HG03139 (cell line): Measurements from ENCODE around the gene MPG.
A peak's percentile ranks its signal among the peaks of the same experiment; 100 is the strongest.

ENCODE experiments used
- ATAC-seq: cut with Tn5 transposase; IDR thresholded peaks from one replicate; pipeline ENCODE4 v1.9.1; 2021; ENCODE audit not compliant: unreplicated experiment

MPG gene

DNA sequence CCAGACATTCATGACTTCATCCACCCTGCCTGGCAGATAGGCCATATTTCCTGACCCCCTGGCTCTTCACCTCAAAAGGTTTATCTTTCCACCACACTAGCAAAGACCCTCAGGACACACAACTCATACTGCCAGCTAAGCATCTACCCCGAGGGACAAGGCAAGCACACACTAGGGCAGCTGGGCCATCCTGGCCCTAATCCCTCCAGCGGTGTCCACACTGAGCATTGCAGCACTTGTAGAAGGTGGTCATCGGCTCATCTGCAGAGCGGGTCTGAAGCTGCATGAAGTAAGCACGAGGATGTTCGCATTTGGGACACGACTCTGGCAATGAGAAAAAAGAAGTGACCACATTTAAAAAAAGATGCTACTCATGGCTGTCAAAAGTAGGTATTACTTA lies 30.8 kb upstream of the MPG start:
- ATAC-seq: no peak

DNA sequence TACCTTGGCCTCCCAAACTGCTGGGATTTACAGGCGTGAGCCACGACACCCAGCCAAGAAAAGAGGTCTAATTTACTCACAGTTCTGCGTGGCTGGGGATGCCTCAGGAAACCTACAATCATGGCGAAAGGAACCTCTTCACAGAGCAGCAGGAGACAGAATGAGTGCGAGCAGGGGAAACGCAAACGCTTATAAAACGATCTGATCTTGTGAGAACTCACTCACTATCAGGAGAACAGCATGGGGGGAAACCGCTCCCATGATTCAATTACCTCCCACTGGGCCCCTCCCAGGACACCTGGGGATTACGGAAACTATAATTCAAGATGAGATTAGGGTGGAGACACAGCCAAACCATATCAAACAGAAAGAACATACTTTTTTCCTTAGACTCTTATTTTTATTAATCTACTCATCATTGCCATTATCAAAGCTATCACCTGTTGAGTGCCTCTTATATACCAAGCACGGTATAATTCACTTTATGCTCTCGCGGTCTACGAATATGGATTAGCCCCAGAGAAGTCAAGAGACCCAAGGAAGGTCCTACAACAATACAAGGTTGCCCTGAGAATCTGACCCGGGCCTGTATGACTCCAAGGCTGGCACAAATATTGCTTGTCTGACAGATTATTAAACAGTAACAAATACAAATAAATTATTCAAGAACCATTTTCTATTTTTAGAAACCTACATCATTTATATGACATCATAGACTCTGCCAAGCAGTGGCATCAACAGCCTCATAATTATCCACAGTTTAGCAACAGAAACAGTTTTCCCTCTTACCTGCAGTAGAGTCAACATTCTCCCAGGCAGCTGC lies 27.0 kb upstream of the MPG start:
- no peak for ATAC-seq

GRCh38 chr16:53346-54236 lies 24.4 kb upstream of the MPG start, which contains the start of the genes POLR3K and SNRNP25:
TSS of gene POLR3K (minus strand) at chr16:53608. CDS start at chr16:53586, 22 bp downstream.
TSS of gene SNRNP25 (plus strand) at chr16:53828. CDS start at chr16:54017, 189 bp downstream.
- peak; percentile 90 for ATAC-seq

- ATAC-seq: no peak
Measured at GRCh38 chr16:54237-54581, 23.8 kb upstream of the MPG start.

DNA sequence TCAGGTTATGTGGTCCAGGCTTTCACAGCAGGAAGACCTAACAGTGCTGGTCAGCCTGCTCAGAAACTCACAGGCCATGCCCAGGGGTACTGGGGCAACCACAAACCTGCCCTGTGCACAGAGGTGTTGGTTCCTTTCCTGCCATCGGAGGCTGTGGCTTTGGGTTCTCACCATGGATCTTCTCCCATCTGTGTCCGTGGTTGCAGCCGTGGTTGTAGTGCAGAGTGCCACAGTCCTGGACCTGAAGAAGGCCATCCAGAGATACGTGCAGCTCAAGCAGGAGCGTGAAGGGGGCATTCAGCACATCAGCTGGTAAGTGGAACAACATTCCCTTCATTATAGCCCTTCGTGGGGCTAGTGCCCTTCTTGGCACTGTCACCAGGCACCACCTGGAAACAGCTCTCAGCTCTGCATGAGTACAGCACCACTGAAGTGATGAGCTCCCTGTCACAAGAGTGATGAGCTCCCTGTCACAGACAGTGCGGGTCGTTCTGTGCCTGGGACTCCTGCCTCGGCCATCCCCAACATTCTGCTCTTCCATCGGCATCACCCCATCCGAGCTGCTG lies 22.4 kb upstream of the MPG start:
- no peak for ATAC-seq

DNA sequence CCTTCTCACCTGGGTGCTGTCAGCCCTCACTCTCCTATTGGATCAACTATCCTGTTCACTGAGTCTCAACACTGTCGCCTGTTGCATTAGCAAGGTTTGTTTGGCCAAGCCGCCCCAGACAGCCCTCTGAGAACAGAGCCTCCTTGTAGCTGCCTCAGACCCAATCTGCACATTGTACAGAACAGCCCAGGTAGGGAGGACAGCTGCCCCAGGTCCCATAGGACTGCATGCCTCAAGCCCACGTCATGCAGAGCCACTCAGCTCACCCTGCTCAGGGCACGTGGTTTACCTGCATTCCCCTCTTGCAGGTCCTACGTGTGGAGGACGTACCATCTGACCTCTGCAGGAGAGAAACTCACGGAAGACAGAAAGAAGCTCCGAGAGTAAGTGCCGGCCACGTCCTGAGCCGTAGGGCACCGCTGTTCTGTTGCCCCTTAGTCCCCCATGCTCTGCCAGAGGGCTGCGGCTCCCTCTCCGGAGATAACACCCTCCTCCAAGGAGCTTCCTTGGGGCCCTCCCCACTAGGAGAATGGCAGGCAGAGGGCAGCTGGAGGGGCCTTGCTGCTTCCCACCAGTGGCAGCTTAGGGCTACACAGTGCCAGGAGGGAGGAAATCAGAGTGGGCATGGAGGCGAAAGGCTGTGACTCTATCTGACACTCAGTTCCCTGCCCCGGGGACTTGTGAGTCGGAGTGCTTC lies 21.6 kb upstream of the MPG start:
- ATAC-seq: no peak

DNA sequence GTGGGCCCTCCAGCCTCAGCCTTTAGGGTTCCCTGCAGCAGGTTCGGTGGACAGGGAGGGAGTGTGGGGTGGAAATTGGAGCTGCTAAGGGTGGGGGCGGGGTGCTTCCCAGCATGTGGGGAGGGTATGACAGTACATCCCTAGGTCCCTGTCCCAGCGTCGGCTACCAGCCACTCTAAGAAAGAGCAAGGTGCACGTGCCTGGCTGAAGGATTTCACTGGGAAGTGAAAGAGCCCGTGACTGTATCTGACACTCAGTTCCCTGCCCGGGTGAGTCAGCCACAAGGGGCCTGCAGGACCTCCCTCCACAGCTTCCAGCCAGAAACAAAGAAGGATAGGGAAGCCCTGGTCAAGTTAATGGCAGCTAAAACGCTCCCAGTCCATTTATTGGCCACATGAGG lies 20.3 kb upstream of the MPG start:
- ATAC-seq: no peak

- ATAC-seq: no peak
Measured at GRCh38 chr16:58491-59439, 19.3 kb upstream of the MPG start.

DNA sequence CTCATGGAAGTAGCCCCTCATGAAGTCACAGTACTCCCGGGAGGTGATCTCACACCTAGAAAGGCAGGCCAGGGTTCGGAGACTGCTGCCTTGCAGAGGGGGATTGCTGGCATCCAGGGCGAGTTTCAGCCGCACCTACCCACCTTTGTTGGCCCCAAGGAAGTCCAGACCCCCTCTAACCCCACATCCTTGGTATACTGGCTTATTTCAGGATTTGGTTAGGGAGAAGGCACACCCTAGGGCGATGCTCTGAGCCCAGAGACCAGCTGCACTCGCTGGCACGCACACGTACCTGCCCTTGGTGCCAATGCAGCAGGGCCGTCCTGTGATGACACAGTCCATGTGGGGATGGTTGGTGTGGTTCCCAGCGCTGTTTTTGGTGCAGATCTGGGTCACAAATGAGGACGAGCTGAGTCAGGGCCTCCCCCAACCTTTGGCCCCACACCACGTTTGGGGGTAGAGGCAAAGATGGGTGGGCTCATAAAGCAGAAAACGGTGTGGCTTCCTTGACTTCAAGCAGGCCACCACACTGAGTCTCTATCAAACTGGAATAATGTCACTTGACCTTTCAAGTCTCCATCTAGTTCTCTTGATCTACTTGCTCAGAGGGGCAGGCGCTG lies 18.5 kb upstream of the MPG start:
- no peak for ATAC-seq

GRCh38 chr16:60166-60565 lies 17.9 kb upstream of the MPG start:
- no peak for ATAC-seq

DNA sequence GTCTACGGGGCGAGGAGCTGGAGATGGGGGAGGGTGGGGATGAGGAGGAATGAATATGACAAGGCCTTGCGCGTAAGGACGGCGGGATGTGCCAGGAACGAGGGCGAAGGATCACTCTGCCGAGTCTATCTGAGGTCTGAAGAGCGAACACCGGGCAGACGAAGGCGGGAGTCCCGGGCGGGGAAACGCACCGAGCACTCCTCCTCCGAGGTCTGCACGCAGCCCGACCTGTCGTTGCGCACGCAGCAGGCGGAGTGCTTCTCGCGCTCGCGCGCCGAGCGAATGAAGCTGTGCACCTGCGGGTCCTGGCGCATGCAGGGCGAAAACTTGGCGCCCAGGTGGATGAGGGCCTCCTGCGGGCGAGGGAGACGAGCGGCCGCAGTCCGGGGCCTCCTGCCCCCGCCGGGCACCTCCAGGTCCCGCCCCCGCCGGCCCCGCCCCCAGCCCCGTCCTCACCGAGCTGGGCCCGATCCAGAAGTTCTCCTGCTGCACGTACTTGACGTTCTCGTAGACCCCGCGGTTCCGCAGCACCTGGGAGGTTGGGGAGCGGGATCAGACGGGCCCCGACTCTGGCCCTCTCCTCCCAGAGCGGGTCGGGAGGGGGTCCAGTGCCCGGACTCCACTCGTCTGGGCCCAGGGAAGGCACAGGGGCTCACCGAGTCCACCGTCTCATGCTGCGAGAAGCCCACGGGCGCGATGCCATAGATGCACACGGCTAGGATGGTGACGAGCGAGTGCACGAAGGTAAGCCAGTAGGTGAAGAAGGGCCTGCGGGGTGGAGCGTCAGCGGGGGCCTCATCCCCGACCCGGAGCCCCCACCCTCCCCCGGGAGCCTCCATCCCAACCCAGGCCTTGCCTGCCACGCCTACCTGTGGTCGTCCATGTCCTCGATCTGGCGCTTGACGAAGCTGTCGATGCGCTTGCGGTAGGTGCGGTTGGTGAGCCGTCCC lies 16.8 kb upstream of the MPG start:
- no peak for ATAC-seq

DNA sequence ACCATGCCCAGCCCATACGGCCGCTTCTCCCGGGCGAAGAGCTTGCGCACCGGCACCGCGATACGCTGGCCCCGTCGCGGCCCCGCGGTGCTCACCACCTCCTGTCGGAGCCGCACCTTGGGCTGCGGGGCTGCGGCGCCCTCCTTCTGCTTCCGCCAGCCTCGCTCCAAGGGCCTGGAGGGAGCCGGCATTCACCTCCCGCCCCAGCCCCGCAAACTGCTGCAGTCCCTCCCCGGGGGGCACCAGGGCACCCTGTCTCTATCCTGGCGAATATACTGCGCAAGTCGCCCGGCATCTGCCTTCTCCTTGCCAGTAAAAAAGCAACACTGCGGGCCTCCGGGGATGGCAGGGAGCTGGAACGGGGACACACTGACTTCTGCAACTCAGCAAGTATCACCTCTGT lies 16.1 kb upstream of the MPG start:
- ATAC-seq: no peak

GRCh38 chr16:62283-62967 lies 15.6 kb upstream of the MPG start:
- no peak for ATAC-seq

- no peak for ATAC-seq
Measured at GRCh38 chr16:62968-63391, 15.0 kb upstream of the MPG start.

DNA sequence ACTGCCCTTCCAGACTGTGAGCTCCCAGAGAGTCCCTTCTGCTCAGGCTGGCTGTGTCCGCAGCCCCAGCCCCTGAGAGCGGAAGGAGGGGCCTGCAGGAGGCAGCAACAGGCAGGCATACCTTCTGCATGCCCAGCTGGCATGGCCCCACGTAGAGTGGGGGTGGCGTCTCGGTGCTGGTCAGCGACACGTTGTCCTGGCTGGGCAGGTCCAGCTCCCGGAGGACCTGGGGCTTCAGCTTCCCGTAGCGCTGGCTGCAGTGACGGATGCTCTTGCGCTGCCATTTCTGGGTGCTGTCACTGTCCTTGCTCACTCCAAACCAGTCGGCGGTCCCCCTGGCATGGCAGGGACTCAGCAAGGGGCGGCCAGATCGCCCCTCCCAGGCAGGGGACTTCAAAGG lies 14.6 kb upstream of the MPG start:
- no peak for ATAC-seq

DNA sequence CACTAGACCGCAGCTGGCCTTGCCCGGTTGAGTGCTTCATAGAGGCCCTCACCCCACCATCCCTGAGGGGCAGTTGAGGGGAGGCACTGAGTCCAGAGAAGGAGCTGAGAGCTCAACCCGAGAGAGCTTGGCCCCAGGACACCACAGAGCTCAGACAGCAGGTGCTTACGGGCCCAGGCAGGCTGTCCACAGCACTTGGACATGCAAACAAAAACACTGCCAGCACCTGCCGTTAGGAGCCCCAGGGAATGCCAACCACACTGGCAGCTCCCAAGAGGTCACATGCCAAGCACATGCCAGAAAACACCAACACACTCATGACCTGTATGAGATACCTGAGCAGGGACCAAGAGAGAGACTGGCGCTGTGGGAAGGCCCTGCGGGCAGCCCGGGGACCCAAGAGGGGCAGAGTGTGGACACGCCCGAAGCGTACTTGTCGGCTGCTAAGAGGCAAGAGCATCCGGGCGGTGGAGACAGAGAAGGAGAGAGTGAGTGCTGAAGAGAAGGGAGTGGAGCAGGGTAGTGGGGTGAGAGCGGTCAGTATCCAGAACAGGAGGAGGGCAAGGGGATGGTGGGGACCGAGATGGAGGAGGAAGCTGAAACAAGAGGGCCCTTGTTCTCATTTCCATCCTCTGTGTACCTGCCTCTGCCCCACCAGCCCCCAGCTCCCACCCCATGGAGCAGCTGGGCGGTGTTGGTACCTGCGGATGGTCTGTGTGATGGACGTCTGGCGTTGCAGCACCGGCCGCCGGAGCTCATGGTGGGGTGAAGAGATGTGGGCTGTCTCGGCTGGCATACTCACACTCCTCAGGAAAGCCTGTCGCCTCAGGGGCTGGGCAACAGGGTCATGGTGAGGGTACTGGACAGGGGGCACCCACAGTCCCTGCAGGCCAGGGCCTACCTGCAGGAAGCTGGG lies 13.8 kb upstream of the MPG start:
- ATAC-seq: no peak

GRCh38 chr16:64914-65255 lies 13.1 kb upstream of the MPG start:
- ATAC-seq: no peak
